Esophagus muscularis mucosa (tissue), 3 donors: ENCODE results near the gene LRMDA.

ENCODE experiments used
- CTCF ChIP-seq, 3 experiments: fragments of 200-600 bp in 2 of 3; fragments of 450-650 bp in 1 of 3; sonication (generic) in 2 of 3; IDR thresholded peaks; one replicate each; pipeline ENCODE4 v1.5.1; 2017 to 2019; ENCODE audit warnings: antibody characterized with exemption in 3 of 3, mild to moderate bottlenecking in 2 of 3, moderate library complexity in 1 of 3
- POLR2A ChIP-seq: fragments of 450-650 bp; IDR thresholded peaks from one replicate; pipeline ENCODE4 v1.6.1; 2017; ENCODE audit warnings: antibody characterized with exemption, moderate library complexity, mild to moderate bottlenecking, low read depth
- POLR2AphosphoS5 ChIP-seq, 2 donors: sonication (generic); formaldehyde crosslinking; IDR thresholded peaks; one replicate each; pipeline ENCODE4 v1.6.1; 2017; ENCODE audit warnings: antibody characterized with exemption in 2 of 2

- TF ChIP-seq CTCF (IDR thresholded peaks at IDR 0.05) (no peak), POLR2AphosphoS5 (IDR thresholded peaks at IDR 0.05) (no peak), POLR2A (no peak)
These were observed 21.6 kb downstream of the LRMDA start for GRCh38 chr10:75452997-75453396.
